Panc1 (cell line): Measurements from ENCODE around the gene ACP4.

Experiments used
- POLR2AphosphoS5 ChIP-seq: IDR thresholded peaks from 2 replicates; pipeline ENCODE4 v1.6.1; 2012; ENCODE audit warnings: mild to moderate bottlenecking, low read depth, low read length, moderate library complexity
- TF ChIP-seq, protein P1 (sequence below): fragments of 450-650 bp; IDR thresholded peaks from 2 replicates; pipeline ENCODE4 v1.5.1; 2017; ENCODE audit warnings: mild to moderate bottlenecking

DNA sequence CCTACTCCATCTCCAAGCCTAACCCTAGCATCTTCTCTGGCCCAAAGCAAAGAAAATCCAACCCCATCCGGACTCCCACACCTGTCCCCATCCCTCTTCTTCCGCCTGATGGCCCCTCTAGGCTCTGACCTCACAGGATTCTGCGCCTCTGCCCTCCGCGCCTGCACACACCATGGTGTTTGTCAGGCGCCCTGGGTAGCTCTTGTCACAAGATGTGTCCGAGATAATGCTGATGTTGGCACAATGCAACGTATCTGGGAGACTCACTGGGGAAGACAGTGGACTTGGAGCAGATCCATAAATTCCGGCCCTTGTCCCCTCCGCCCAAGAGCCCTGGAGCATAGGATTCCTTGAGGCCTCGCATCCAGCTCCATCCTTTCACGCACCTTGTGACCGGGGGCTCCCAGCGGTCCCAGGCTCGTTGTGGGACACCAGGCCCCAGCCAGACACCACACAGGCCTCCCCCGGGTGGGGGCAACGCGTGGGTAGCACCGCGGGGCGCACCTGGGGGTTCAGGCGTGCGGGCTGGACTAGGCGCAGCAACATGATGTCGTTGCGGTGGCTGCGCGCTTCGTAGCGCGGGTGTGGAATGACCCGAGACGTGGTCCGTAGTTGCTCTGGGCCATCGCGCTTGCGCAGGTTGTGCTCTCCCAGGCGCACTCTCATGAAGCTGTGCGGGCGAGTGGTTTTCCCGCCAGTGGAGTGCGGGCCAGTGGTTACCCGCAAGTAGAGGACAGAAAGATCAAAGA, 36.5 kb downstream of the ACP4 start:
- TF ChIP-seq, protein P1, sequence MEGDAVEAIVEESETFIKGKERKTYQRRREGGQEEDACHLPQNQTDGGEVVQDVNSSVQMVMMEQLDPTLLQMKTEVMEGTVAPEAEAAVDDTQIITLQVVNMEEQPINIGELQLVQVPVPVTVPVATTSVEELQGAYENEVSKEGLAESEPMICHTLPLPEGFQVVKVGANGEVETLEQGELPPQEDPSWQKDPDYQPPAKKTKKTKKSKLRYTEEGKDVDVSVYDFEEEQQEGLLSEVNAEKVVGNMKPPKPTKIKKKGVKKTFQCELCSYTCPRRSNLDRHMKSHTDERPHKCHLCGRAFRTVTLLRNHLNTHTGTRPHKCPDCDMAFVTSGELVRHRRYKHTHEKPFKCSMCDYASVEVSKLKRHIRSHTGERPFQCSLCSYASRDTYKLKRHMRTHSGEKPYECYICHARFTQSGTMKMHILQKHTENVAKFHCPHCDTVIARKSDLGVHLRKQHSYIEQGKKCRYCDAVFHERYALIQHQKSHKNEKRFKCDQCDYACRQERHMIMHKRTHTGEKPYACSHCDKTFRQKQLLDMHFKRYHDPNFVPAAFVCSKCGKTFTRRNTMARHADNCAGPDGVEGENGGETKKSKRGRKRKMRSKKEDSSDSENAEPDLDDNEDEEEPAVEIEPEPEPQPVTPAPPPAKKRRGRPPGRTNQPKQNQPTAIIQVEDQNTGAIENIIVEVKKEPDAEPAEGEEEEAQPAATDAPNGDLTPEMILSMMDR: no peak
- no peak for TF ChIP-seq POLR2AphosphoS5
